HG03457 (cell line): ENCODE results near the gene ENAH.

Experiments
- ATAC-seq: cut with Tn5 transposase; IDR thresholded peaks from one replicate; pipeline ENCODE4 v1.9.1; 2021; ENCODE audit warnings: moderate number of reproducible peaks; ENCODE audit not compliant: unreplicated experiment

Gene ENAH

GRCh38 chr1:225573216-225573615 lies 79.7 kb downstream of the ENAH start:
- ATAC-seq = no peak

GRCh38 chr1:225572422-225572821 lies 80.5 kb downstream of the ENAH start:
- ATAC-seq = no peak

GRCh38 chr1:225567789-225568188 lies 85.1 kb downstream of the ENAH start:
- no peak for ATAC-seq

- no peak for ATAC-seq
These were observed 87.1 kb downstream of the ENAH start for GRCh38 chr1:225565847-225566246.

GRCh38 chr1:225561675-225562074 lies 91.2 kb downstream of the ENAH start:
- ATAC-seq = no peak

- no peak for ATAC-seq
These were observed 93.0 kb downstream of the ENAH start for GRCh38 chr1:225559902-225560301.

- ATAC-seq = no peak
These were observed 93.6 kb downstream of the ENAH start for GRCh38 chr1:225559326-225559725.

GRCh38 chr1:225556694-225557093 lies 96.2 kb downstream of the ENAH start:
- no peak for ATAC-seq

GRCh38 chr1:225555821-225556220 lies 97.1 kb downstream of the ENAH start:
- no peak for ATAC-seq

- ATAC-seq = no peak
These were observed 98.6 kb downstream of the ENAH start for GRCh38 chr1:225554216-225554812.

GRCh38 chr1:225549821-225550220 lies 103.1 kb downstream of the ENAH start:
- no peak for ATAC-seq

- no peak for ATAC-seq
These were observed 104.6 kb downstream of the ENAH start for GRCh38 chr1:225548140-225548857.

GRCh38 chr1:225545649-225546048 lies 107.3 kb downstream of the ENAH start:
- no peak for ATAC-seq

GRCh38 chr1:225544924-225545323 lies 108.0 kb downstream of the ENAH start:
- no peak for ATAC-seq

GRCh38 chr1:225544263-225544662 lies 108.7 kb downstream of the ENAH start:
- no peak for ATAC-seq

- no peak for ATAC-seq
These were observed 109.6 kb downstream of the ENAH start for GRCh38 chr1:225543350-225543749.

GRCh38 chr1:225541383-225541782 lies 111.5 kb downstream of the ENAH start:
- ATAC-seq = no peak

GRCh38 chr1:225539575-225539974 lies 113.3 kb downstream of the ENAH start:
- ATAC-seq = no peak

- no peak for ATAC-seq
These were observed 113.9 kb downstream of the ENAH start for GRCh38 chr1:225539069-225539468.

- no peak for ATAC-seq
These were observed 115.2 kb downstream of the ENAH start for GRCh38 chr1:225537554-225538251.

- ATAC-seq = no peak
These were observed 117.6 kb downstream of the ENAH start for GRCh38 chr1:225535280-225535679.

GRCh38 chr1:225534772-225535171 lies 118.2 kb downstream of the ENAH start:
- no peak for ATAC-seq
